ENCODE results near the gene SLC19A1.
A peak's percentile ranks its signal among the peaks of the same experiment; 100 is the strongest.

The SLC19A1 gene
- total RNA-seq = 6.0 to 8.8 (median 7.5) reads per million in 4 donors

DNA sequence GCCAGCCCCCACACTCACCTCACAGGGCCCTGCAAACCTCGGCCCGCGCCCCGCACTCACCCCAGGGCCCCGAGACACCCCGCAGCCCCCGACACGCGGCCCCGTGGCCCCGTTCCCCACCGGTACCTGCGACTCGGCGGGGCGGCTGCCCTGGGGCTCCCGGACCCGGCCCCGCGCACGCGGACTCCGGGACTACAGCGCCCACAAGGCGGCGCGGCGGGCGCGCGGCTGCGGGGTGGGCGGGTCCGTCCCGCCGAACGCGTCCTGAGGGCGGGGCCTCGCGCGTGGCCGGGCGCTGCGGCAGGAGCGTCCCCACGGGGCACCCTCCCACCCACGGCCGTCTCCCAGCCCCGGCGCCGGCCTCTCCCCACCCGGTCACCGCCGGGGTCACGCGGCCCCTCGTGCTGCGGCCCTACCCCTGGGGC is at the start of gene SLC19A1:
Gene SLC19A1 (minus strand): TSS at position 199 of the 425 bp plus-strand sequence. CDS start 4,481 bp downstream, outside the sequence.
- DNase-seq = peak; percentile 54 to 75 (median 61)

DNA sequence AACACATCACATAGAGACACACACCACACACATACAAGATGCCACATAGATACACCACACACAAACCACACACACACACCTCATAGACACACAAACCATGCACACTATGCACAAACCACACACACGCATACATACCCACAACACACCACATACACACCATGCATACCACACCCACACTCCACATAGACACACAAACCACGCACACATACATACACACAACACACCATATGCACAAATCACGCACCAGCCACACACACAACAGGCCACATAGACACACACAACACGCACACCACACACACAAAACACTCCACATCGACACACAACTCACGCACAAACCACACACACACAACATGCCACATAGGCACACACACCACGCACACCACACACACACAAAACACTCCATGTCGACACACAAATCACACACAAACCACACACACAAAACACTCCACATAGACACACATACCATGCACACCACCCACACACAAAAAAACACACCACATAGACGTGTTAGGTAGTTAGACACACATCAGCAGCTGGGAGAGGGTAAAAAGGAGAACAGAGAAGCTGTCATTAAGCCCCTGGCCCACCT is 49.5 kb upstream of the SLC19A1 start:
- no peak for DNase-seq

DNA sequence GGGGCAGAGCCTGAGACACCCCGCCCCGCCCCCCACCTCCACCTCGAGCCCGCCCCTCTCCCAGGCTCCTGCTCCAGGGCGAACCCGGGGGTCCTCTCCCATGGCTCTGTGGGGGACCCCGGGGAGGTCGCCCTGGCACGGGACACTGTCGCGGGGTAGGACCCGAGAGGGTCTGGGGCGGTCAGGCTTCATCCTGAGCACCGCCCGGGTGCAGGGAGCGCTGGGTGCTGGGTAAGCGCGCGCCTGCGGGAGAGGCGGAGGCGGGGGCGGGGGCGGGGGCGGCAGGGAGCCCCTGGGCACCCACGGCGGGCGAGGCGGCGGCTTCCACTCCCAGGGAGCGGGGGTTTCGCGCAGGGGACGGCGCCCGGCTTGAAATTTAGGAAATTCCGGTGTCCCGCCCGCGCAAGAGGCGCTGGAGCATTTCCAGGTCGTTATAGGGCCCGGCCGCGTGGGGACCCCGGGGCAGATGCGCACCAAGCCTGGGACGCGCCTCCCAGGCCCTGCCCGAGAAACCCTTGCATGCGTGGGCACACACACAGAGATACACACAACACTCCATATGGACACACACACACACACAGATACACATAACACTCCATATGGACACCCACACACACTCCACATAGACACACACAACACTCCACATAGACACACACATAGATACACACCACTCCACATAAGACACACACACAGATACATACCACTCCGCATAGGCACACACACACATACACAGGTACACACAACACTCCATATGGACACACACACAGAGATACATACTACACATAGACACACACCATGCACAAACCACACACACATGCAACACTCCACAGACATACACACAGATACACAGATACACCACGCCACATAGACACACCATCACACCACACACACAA is 48.7 kb upstream of the SLC19A1 start:
- peak in 4 of 5 donors; percentile 39 to 75 (median 48) for DNase-seq

DNA sequence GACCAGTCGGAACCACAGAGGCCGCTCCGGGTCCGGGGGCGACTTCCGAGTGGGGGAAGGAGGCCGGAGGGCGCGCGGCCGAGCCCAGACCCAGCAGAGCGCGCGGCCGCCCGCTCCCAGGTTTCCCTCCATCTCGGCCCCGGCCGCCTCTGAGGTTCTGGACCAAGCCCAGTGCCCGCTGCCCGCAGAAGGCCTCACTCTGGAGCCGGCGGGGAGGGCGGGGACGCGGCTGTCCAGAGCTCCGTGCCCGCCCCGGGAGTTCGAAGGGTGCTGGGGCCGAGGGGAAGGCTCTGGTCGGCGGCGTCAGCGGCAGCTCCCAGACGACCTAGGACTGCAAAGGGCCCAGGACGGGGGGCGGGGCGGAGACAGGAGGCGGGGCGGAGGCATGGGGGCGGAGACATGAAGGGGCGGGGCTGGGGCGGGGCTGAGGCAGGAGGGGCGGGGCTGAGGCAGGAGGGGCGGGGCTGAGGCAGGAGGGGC is 48.0 kb upstream of the SLC19A1 start:
- DNase-seq = peak; percentile 64 to 77 (median 73)

DNA sequence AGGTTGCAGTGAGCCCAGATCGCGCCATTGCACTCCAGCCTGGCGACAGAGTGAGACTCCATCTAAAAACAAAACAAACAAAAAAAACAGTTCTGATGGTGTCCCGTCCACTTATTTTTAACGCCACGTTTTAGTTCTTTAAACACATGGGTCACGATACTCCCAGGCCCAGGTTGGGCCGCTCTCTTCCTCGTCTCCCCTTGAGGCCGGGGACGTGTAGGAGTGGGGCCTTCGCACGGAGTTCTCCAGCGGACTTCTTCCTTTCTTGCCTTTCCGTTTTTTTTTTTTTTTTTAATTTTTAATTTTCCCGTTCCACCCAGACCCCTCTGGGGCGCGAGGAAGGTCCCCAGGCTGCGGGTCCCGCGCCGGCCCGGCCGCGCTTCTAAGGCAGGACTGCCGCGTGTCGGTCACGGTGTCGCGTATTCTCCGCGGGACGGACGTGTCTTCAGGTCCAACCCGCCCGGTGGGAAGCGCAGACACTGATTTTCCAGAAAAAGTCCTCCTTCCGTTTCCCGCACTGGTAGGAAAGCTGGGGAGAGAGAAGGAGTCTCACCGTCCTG is 47.5 kb upstream of the SLC19A1 start:
- no peak for DNase-seq

DNA sequence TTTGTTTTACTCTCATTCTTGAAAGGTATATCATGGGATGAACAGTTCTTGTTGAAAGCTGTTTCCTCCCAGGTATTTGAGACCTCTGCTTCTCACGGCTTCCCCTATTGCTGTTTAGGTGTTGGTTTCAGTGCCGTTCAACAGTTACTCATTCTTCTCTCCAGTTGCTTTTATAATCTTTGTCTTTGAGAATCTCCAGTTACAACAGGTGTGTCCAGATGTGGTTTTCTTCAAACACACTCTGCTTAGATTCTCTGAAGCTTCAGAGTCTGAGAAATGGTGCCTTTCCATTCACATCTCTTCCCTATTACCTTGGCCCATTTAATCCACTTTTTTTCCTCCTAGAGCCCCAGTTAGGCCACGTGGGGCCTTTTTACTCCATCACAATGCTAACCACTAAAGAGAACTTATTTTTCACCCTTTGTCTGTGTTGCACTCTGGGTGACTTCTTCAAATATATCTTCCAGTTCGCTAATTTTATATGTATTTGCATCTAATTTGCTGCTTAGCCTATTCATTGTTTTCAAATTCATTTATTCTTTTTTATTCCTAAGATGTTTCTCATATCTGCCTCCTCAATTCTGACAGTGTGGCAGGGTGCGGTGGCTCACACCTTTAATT is 46.7 kb upstream of the SLC19A1 start:
- DNase-seq = no peak

DNA sequence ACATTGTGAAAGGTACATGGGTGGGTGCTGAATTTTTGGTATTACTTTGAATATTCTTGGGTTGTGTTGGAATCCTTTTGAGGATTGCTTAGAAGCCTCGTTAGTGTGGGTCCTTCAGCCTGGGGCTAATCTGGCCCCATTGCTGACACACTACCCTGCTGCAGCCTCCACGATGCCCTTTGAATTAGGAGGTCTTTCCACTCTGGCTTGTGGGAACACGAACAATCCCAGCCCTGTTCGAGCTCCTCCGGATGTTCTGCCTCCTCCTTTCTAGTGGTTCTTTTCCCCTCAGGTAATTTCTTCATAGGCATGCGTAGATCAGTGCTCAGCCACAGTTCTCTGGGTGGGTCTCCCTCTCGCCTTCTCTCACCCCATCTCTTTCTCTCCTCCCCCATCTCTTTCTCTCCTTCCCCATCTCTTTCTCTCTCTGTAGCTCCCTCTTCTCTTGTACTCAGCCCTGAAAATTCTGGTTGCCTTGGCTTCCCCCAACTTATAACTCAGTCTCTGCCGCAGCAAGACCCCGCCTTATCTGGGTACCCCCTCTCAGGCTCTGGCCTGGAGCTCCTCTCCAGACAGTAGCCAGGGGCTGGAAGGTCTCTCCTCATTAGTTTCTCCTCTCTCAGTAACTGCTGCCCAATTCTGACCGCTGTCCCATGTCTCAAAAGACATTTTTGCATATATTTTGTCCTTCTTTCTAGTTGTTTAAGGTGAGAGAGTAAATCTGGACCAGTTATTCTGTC is 46.0 kb upstream of the SLC19A1 start:
- no peak for DNase-seq

DNA sequence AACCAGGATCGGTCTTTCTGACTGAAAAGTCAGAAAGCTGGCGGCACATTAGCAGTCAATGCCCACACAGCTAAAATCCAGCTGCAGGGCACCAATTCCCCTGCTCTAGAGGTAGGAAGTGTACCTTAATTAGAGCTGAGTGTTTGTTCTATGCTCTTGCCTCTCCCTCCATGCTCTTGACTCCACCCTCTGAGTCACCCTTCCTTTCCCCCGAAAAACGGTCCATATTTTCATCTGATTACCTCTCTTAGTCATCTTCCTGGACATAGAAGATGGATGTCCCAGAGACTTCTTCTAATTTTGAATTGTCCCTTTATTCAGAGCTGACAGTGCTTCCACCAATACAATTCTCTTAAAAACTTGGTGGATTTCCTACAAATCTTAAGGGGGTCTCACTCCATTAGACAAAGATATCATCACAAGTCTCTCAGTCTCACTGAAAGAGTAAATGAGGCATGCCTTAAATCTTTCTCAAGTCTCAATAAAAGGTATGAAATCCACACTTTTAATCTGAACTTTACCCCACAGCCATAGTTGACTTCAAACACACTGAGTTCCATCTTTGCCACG is 44.1 kb upstream of the SLC19A1 start:
- no peak for DNase-seq

DNA sequence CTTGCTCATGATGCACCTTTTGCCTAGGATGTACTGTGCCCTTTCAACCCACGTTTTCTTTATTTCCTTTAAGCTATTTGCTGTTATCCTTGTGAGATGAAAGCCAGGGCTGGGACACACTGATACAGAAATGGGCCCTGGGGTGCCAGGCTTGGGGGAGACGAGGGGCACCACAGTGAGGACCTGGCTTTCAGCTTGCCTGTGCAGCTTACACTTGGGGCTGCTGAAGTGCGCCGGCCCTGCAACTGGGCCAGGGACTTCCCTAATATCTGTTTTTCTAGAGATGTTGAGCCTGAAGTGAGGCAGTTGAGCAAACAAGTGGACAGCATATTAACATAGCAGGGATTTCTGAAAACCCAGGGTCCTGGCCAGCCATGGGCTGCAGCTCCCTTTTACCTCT is 42.5 kb upstream of the SLC19A1 start:
- DNase-seq = no peak

DNA sequence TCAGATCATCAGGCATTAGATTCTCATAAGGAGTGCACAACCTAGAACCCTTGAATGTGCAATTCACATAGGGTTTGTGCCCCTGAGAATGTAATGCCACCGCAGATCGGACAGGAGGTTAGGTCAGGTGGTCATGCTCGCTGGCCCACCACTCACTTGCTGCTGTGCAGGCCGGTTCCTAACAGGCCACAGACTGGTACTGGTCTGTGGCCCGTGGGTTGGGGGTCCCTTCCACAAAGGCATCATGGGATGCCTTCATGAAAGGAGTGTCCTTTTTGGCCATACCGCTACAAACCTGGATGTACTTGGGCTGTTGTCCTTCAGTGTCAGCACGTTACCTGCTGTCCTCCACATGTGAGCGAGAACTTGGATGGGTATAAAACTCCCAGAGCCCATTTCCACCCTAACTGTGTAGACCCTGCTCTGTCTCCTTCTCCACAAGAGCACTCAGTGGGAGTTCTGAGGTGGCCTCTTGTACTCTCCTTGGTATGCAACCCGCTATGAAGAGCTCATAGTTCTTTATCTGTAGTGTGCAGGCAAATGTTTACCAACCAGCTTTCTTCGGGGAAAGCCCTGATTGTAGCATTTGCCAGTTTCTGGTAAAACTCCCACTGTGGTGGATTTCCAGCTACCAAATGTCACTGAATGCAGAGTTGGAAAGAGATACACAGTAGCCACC is 41.7 kb upstream of the SLC19A1 start:
- no peak for DNase-seq

DNA sequence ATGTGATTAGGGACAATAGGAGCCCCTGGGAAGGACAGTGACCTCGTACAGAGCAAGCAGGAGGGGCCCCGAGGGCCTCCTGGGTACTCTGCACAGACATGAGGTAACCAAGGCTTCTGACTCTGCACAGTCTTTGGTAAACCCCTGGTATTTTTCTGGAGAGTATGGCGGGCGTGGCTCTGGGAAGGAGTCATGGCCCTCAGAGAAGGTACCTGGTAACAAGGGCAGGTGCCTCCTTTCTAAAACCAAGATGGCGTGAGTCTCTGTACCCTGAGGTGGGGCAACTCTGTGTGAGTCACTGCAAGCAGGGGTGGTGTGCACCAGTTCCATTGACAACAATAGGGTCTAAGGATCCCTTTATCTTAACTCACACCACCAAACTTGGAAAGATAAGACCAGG is 39.9 kb upstream of the SLC19A1 start:
- DNase-seq = no peak

DNA sequence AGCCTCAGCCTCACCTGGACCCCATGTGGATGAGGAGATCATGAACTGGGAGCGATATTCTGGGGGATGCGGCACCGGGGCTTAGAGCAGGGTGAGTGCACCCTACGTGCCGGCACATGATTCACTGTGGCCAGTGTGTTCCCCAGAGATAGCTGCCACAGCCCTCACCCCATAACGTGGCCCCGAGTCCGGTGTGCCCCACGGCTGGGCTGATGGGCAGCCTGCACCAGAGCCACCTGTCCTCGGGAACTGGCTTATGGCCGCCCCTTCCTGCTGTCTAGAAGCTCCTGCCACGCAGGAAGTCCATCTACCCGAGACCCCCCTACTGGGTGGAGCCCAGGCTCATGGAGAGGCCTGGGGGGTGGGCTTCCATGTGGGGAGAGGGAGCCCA is 39.1 kb upstream of the SLC19A1 start:
- no peak for DNase-seq

DNA sequence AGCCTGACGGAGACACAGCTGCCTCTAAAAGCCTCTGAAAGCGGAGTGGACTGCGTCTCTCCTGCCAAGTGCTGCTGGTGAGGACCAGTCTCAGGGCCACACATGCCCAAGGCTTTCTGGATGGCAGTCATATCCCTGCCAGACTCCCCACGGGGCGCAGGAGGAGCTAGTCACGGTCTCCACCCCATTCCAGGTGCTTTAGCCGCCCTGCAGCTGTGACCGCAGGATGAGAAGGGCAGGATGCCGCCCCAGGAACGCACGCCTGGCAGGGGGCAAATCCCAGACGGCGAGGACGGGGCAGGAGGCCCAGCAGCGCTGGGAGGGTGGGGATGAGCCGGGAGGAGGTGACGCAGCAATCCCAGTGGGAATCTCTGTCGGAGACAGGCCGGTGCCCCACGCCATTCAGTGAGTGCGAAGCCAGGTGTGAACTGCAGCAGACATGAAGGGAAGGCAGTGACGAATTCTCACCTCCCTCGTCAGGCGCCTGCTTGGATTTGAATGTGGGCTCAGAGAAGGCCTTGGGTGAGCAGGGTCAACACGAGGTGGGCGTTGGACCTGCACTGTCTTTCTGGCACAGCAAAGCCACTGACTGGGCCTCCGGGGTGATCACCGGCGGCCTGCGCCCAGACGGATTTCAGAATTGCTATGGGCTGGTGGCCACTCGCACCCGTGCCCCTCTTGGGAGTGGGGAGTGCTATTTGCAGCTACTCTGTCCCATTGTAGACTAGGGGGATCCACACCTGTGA is 38.5 kb upstream of the SLC19A1 start:
- no peak for DNase-seq

DNA sequence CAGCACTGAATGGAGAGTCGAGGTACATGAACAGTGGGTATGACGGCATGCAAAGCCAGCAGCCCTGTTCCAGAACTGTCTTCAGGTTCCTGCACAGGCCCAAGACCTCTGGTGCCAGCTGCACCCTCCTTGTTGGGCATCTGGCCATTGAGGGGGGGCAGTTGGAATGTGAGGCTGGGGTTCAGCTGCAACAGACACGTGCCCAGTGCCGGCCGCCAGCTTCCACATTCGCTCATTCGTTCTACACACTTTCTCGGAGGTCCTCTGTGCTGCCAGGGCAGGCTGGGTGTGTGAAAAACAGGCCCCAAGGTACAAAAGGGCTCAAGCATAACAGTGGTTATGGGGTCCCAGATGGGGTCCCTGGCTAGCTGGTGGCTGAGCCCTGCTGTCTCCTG is 37.9 kb upstream of the SLC19A1 start:
- no peak for DNase-seq

DNA sequence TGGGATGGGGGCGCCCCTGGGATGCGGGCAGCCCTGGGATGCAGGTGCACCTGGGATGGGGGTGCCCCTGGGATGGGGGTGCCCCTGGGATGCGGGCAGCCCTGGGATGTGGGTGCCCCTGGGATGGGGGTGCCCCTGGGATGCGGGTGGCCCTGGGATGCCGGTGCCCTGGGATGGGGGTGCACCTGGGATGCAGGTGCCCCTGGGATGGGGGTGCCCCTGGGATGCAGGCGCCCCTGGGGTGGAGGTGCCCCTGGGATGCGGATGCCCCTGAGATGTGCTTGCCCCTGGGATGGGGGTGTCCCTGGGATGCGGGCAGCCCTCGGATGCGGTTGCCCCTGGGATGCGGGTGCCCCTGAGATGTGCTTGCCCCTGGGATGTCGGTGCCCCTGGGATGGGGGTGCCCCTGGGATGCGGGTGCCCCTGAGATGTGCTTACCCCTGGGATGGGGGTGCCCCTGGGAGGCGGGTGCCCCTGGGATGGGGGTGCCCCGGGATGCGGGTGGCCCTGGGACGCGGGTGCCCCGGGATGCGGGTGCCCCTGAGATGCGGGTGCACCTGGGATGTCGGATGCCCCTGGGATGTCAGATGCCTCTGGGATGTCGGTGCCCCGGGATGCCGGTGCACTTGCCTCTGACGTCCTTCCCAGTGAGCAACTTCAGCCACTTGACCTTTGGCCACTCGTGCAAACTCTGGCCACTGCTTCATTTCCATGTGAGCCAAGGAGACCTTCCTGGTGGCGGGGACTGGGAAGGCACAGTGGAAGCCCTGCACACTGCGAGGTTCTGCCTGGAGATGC is 37.3 kb upstream of the SLC19A1 start:
- DNase-seq = no peak

DNA sequence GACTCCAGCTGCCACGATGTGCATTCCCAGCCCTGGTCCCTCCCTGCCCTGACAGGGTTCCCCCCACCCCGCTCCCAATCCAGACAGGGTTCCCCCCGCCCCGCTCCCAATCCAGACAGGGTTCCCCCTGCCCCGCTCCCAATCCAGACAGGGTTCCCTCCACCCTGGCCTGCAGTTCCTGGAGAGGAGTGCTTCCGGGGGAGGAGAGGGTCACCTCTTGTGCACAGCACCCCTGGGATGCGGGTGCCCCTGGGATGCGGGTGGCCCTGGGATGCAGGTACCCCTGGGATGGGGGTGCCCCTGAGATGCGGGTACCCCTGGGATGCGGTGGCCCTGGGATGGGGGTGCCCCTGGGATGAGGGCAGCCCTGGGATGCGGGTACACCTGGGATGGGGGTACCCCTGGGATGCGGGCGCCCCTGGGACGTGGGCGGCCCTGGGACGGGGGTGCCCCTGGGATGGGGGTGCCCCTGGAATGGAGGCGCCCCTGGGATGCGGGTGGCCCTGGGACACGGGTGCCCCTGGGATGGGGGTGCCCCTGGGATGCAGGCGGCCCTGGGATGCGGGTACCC is 36.7 kb upstream of the SLC19A1 start:
- DNase-seq = no peak

DNA sequence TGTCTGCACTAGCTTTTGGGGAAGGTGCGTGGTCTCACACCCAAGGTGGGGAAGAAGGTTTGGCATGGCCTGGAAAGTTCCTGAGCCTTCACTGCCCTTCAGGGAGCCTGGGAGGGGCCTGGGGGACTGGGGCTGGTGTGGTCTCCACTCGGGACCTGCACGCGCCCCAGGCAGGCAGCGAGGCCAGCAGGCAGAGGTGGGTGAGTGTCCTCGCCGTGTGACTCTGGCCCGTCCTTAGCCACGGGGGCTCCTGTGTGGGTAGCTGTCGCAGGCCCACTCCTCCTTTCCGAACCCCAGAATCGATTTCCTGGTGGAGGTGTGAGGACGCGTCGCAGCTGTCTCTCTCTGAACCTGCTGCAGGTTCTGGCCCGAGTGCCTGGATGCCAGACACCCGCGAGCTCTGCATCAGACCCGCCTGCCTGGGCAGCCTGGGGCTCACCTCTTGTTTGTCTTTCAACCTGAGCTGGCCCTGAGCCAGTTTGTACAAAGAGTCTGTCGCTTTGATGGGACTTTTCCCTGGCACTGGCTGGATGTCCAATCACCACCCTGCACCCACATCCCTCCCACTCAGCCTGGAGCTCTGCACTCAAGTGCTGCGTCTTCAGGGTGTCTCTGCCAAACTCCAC is 36.0 kb upstream of the SLC19A1 start:
- DNase-seq = no peak

DNA sequence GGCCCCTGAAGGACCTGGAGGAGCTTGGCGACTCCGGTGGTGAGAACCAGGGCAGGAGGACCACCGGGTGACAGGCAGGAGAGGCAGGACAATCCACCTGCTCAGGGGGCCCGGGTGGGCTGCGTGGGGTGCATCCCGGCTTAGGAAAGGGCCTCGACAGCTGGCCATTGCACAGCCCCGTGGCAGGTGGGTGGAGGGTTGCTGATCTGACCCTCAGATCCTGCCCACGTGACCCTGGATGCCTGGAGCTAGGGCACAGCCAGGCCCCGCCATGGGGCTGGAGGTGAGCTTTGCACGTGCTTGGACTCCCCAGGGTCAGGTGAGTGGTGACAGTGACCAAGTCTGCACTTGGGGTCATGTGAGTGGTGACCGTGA is 35.5 kb upstream of the SLC19A1 start:
- no peak for DNase-seq
